GM18867 (cell line): ENCODE measurements around the gene JAG2.

Experiments used
- ATAC-seq: cut with Tn5 transposase; IDR thresholded peaks from one replicate; pipeline ENCODE4 v1.9.1; 2021; ENCODE audit warnings: mild to moderate bottlenecking, moderate library complexity; ENCODE audit not compliant: unreplicated experiment

JAG2 gene

GRCh38 chr14:105151838-105152793 is 16.5 kb downstream of the JAG2 start:
- no peak for ATAC-seq

- no peak for ATAC-seq
These were observed 17.3 kb downstream of the JAG2 start for GRCh38 chr14:105151084-105151837.

- ATAC-seq, result no peak
These were observed 18.1 kb downstream of the JAG2 start for GRCh38 chr14:105150368-105151083.

GRCh38 chr14:105150026-105150367 is 18.6 kb downstream of the JAG2 start:
- ATAC-seq, result no peak

- no peak for ATAC-seq
These were observed 19.3 kb downstream of the JAG2 start for GRCh38 chr14:105149146-105149781.

- ATAC-seq, result no peak
These were observed 19.9 kb downstream of the JAG2 start for GRCh38 chr14:105148604-105149145.

- no peak for ATAC-seq
These were observed 20.6 kb downstream of the JAG2 start for GRCh38 chr14:105147671-105148603.

GRCh38 chr14:105146976-105147635 is 21.5 kb downstream of the JAG2 start:
- no peak for ATAC-seq

GRCh38 chr14:105146181-105146975 is 22.2 kb downstream of the JAG2 start:
- no peak for ATAC-seq

- no peak for ATAC-seq
These were observed 23.0 kb downstream of the JAG2 start for GRCh38 chr14:105145381-105146180.

GRCh38 chr14:105144666-105145380 is 23.8 kb downstream of the JAG2 start:
- no peak for ATAC-seq

GRCh38 chr14:105144026-105144665 is 24.4 kb downstream of the JAG2 start:
- no peak for ATAC-seq

- ATAC-seq, result no peak
These were observed 25.0 kb downstream of the JAG2 start for GRCh38 chr14:105143451-105144025.

- ATAC-seq, result no peak
These were observed 25.7 kb downstream of the JAG2 start for GRCh38 chr14:105142651-105143450.
